ACC112 (cell line): ENCODE data around the gene LGALS14.

Source experiments
- H2AFZ ChIP-seq: fragments of 200-600 bp; sonication (generic); one replicate; pipeline ENCODE4 v1.6.0; 2017; ENCODE audit warnings: antibody characterized with exemption, low read length; ENCODE audit not compliant: unreplicated experiment
- H3K27ac ChIP-seq: fragments of 200-600 bp; sonication (generic); 2 replicates; pipeline ENCODE4 v1.5.1; 2014; ENCODE audit warnings: low read depth, mild to moderate bottlenecking, antibody characterized with exemption, low read length, moderate library complexity
- H3K27me3 ChIP-seq: fragments of 200-600 bp; sonication (generic); 2 replicates; pipeline ENCODE4 v1.6.1; 2014; ENCODE audit warnings: mild to moderate bottlenecking, antibody characterized with exemption, low read length, moderate library complexity, mixed read lengths; ENCODE audit not compliant: insufficient read depth
- H3K36me3 ChIP-seq: fragments of 200-600 bp; sonication (generic); 2 replicates; pipeline ENCODE4 v1.6.1; 2016; ENCODE audit warnings: mild to moderate bottlenecking, antibody characterized with exemption, low read length, moderate library complexity, mixed read lengths; ENCODE audit not compliant: insufficient read depth
- H3K4me1 ChIP-seq: fragments of 200-600 bp; sonication (generic); one replicate; pipeline ENCODE4 v1.6.1; 2016; ENCODE audit warnings: low read length, mixed read lengths; ENCODE audit not compliant: insufficient read depth, unreplicated experiment, control insufficient read depth
- H3K4me3 ChIP-seq: fragments of 200-600 bp; sonication (generic); 2 replicates; pipeline ENCODE4 v1.5.1; 2014; ENCODE audit warnings: mild to moderate bottlenecking, low read depth, low read length
- H3K79me2 ChIP-seq: fragments of 200-600 bp; sonication (generic); one replicate; pipeline ENCODE4 v1.6.0; 2016; ENCODE audit warnings: low read length; ENCODE audit not compliant: control insufficient read depth, unreplicated experiment, insufficient read depth

The LGALS14 gene

DNA sequence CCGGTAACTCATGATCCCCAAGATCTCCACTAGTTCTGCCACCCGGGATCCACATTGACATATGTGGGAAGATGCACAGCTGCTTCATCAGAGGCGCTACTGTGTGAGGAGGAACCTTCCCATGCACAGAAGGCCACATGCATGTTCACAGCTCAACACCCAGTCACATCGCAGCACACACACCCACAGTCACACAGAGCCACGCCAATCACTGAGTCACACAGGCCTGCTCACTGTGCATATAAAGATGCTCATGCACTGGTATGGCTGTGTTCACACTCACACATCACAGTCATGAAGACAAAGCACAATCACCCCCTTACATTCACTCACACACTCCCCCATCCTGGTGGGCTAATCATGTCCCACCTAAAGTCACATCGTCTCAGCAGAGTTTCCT lies 23.8 kb downstream of the LGALS14 start:
- no peak overlapping the region for H2AFZ ChIP-seq
- H3K27ac ChIP-seq, result no peak overlapping the region
- H3K27me3 ChIP-seq, result peaks cover 21% of the 10 kb centered on the region
- no peaks in the 10 kb centered on the region for H3K36me3 ChIP-seq
- no peaks in the 10 kb centered on the region for H3K4me1 ChIP-seq
- H3K4me3 ChIP-seq, result no peak overlapping the region
- no peaks in the 10 kb centered on the region for H3K79me2 ChIP-seq

GRCh38 chr19:39729594-39729993 lies 25.3 kb downstream of the LGALS14 start:
- no peaks in the 10 kb centered on the region for H3K36me3 ChIP-seq
- H3K27me3 ChIP-seq, result peaks cover 24% of the 10 kb centered on the region
- no peaks in the 10 kb centered on the region for H3K79me2 ChIP-seq
- H3K27ac ChIP-seq, result no peak overlapping the region
- H3K4me1 ChIP-seq, result no peaks in the 10 kb centered on the region
- no peak overlapping the region for H3K4me3 ChIP-seq
- no peak overlapping the region for H2AFZ ChIP-seq

- Histone ChIP-seq H3K4me1 (no peaks in the 10 kb centered on the region), H3K27me3 (peaks cover 26% of the 10 kb centered on the region), H3K79me2 (no peaks in the 10 kb centered on the region), H2AFZ (no peak overlapping the region), H3K27ac (no peak overlapping the region), H3K4me3 (no peak overlapping the region), H3K36me3 (no peaks in the 10 kb centered on the region)
Measured at GRCh38 chr19:39731685-39732084, 27.4 kb downstream of the LGALS14 start.

DNA sequence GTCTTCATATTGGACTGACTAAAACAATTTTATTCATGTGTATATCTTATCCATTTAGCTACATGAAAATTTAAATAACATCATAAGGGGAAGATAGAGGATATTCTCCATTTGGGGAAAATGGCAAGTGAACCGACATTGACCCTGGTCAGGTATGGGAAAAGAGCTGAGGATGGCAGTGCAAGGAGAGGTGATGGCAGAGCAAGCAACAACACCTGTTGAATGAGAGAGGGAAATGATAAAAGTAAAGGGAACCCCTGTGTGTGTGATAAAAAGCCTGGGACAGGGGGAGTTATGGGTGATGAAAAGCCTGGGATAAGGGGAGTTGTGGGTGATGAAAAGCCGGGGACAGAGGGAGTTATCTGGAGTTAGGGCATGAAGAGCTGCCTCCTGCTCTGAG lies 29.6 kb downstream of the LGALS14 start:
- Histone ChIP-seq H3K4me3 (no peak overlapping the region), H3K27me3 (peaks cover 27% of the 10 kb centered on the region; the same call in 1 of the 2 replicates), H3K36me3 (no peaks in the 10 kb centered on the region)

DNA sequence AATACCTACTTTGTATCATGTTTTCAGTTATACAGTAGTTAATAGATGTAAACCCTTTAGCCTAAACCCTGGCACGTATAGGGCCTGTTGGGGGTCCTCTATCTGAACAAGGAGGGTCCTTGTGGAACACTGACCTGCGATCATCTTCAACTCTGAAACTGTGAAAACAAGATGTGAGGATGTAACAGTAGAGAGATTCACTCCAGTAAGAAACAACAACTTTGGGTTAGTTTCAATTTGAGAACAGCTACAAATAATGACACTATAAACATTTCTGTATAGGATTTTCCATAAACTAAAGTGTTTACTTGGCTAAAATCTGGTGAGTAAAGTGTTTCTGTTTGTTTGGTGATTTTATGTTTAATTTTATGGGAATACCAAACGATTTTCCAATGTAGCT lies 31.4 kb downstream of the LGALS14 start:
- H3K79me2 ChIP-seq, result no peaks in the 10 kb centered on the region
- H3K27me3 ChIP-seq, result peaks cover 35% of the 10 kb centered on the region
- H3K4me3 ChIP-seq, result no peak overlapping the region
- no peak overlapping the region for H3K27ac ChIP-seq
- no peaks in the 10 kb centered on the region for H3K4me1 ChIP-seq
- H2AFZ ChIP-seq, result no peak overlapping the region
- H3K36me3 ChIP-seq, result no peaks in the 10 kb centered on the region

More for the DNA sequence above, 29.6 kb downstream of the LGALS14 start:
- no peak overlapping the region for H2AFZ ChIP-seq
- H3K79me2 ChIP-seq, result no peaks in the 10 kb centered on the region
- H3K27ac ChIP-seq, result no peak overlapping the region
- H3K4me1 ChIP-seq, result no peaks in the 10 kb centered on the region

DNA sequence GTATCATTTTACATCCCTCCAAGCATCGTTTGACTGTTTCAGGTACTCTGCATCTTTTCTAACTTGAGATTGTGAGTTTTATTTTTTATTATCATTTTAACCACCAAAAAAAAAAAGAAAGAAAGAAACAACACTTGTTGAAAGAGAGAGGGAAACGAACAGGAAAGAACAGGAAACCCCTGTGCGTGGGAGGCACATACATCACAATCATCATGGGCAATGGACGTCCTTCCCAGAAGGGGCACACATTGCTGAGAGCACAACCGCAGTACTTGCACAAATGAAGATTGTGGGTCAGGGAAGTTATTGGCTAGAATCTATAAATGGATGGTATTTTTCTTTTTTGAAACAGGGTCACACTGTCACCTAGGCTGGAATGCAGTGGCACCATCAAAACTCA lies 31.8 kb downstream of the LGALS14 start:
- no peak overlapping the region for H3K4me3 ChIP-seq
- no peaks in the 10 kb centered on the region for H3K4me1 ChIP-seq
- no peaks in the 10 kb centered on the region for H3K36me3 ChIP-seq
- no peaks in the 10 kb centered on the region for H3K79me2 ChIP-seq
- no peak overlapping the region for H2AFZ ChIP-seq
- peaks cover 35% of the 10 kb centered on the region for H3K27me3 ChIP-seq
- H3K27ac ChIP-seq, result no peak overlapping the region

DNA sequence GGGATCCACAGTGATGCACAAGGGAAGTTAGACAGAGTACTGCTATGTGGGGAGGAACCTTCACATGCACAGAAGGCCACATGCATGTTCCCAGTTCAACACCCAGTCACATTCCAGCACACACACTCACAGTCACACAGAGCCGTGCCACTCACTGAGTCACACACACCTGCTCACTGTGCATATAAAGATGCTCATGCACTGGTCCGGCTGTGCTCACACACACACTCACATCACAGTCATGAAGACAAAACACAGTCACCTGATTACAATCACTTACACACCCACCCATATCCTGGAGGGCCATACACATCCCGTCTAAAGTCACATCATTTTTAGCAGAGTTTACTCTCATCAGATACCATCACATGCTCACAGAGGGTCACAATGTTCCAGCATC lies 33.1 kb downstream of the LGALS14 start:
- Histone ChIP-seq H2AFZ (no peak overlapping the region), H3K79me2 (no peaks in the 10 kb centered on the region), H3K4me3 (no peak overlapping the region), H3K4me1 (no peaks in the 10 kb centered on the region), H3K27me3 (peaks cover 36% of the 10 kb centered on the region), H3K27ac (no peak overlapping the region), H3K36me3 (no peaks in the 10 kb centered on the region)

DNA sequence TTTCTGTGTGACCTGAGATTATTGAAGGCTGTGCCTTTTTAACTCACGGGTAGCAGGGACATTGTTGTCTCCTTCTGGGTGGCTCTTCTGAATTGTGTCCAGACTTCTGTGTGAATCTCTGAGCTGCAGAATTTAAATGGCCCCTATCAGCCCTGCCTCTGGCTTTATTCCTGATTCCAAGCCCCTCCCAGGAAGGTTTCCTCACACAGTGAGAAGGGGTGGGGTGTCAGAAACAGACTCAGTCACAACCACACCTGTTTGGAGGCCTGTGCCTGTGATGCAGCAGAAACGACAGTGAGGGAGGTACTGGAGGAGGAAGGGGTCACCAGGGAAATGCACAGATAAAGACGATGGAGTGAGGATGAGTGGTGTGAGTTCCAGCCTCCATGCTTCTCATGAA lies 33.6 kb downstream of the LGALS14 start, which contains the start of gene CLC:
TSS of gene CLC (minus strand) at position 139 of the 400 bp plus-strand sequence. CDS start at position 62, 77 bp downstream.
- H3K4me3 ChIP-seq, result no peak within 1 kb of the TSS
- no peak within 1 kb of the TSS for H3K27ac ChIP-seq
- H3K79me2 ChIP-seq, result no peaks in the 10 kb centered on the region
- no peak within 1 kb of the TSS for H2AFZ ChIP-seq
- peaks cover 41% of the 10 kb centered on the region for H3K27me3 ChIP-seq
- H3K36me3 ChIP-seq, result no peaks in the 10 kb centered on the region
- no peaks in the 10 kb centered on the region for H3K4me1 ChIP-seq

DNA sequence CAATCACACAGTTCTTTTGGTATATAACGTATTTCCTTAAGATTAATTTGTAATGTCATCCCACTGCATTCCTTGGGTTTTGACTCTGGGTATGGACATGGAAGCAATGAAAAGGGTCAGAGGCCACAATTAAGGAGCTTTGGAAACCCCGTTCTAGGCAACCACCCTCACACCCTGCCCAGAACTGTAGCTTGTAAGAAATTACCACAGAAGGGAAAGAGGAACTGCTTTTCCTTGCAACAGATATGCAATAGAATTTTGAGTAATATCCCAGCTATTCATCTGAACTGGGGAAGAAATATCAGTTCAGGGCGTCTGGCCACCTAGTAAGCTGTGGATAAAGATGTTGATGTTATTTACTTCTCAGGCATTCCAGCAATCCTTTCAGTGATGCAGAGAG lies 34.5 kb downstream of the LGALS14 start:
- H3K27ac ChIP-seq, result no peak overlapping the region
- no peak overlapping the region for H2AFZ ChIP-seq
- H3K4me3 ChIP-seq, result no peak overlapping the region
- H3K79me2 ChIP-seq, result no peaks in the 10 kb centered on the region
- no peaks in the 10 kb centered on the region for H3K36me3 ChIP-seq
- no peaks in the 10 kb centered on the region for H3K4me1 ChIP-seq
- peaks cover 39% of the 10 kb centered on the region for H3K27me3 ChIP-seq

DNA sequence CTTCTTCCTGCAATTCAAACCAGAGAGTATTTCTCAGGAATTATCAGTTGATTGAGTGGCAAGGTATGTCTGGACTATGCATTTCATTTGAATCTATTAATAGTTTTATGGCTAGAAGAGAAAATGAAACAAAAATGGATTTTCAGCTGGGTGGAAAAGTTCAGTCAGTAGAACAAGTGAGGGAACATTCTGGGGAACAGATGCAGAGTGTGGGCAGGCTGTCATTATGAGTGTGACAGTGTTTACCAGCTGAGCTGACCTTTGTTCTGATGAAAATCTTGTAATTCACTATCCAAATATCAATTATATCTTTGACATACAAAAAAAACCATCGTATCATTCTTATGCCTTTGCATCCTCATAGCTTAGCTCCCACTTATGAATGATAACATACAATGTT lies 36.1 kb downstream of the LGALS14 start:
- H3K79me2 ChIP-seq, result no peaks in the 10 kb centered on the region

GRCh38 chr19:39745643-39746042 lies 41.4 kb downstream of the LGALS14 start:
- H2AFZ ChIP-seq, result no peak overlapping the region
- no peak overlapping the region for H3K4me3 ChIP-seq
- no peaks in the 10 kb centered on the region for H3K79me2 ChIP-seq
- H3K4me1 ChIP-seq, result no peaks in the 10 kb centered on the region
- H3K27me3 ChIP-seq, result peaks cover 38% of the 10 kb centered on the region
- H3K27ac ChIP-seq, result no peak overlapping the region
- no peaks in the 10 kb centered on the region for H3K36me3 ChIP-seq

More for the DNA sequence above, 36.1 kb downstream of the LGALS14 start:
- no peaks in the 10 kb centered on the region for H3K36me3 ChIP-seq
- no peak overlapping the region for H2AFZ ChIP-seq
- H3K27me3 ChIP-seq, result peaks cover 39% of the 10 kb centered on the region
- no peaks in the 10 kb centered on the region for H3K4me1 ChIP-seq
- H3K4me3 ChIP-seq, result no peak overlapping the region
- no peak overlapping the region for H3K27ac ChIP-seq
